NCI-H128 (cell line): ENCODE data around the gene GPATCH2L.

Experiments used
- DNase-seq: peaks from one replicate; lab custom pipeline; 2025; ENCODE audit not compliant: unreplicated experiment; lab: John Stamatoyannopoulos, UW

The GPATCH2L gene

DNA sequence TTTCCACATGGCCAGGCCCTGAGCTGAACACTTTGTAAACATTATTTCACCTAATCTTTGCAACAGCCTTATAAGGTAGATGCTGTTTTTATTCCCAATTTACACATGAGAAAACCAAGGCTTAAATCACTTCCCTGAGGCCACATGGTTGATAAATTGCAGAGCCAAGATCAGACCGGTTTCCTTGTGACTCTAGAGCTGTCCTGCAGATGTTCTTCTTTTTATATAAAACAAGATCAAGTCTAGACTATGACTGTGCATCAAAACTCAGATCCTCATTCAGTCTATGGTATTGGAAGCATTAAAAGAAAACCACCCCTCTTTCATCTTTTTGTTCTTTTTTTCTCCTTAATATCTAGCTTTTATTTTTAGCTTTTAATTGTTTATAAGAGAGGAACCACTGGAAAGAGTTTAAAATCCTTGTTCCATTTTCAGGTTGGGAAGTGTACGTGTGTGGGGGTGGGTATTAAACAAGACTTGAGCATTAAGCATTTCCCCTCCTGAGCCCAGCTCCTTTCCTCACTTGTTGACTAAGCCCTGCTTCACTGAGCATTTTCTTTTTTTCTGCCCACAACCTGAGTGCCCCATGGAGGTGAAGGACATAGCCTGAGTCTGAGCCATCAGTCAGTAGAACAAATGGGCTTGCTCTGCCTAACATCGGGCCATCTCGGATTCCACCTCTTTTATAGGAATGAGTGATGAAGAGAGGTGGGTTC, 45.4 kb downstream of the GPATCH2L start:
- DNase-seq, result no peak

DNA sequence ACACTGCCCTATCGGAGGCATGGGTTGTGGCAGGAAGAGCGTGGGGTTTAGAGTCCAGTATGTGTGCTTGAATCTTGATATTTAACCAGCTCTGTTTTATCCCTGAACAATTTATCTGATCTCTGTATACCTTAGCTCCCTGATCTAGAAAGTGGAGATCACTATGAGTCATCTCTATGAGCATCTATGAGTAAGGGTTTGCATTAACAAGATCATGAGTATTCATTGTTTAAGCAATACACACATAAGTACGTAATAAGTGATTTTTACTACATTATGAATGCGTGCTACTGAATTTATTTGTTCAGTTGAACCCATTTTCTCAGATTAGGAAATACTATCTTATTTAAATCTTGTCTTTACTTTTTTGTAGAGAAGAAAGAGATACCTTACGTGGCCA, 49.4 kb downstream of the GPATCH2L start:
- no peak for DNase-seq

GRCh38 chr14:76203086-76204001, 51.6 kb downstream of the GPATCH2L start:
- DNase-seq, result no peak

- no peak for DNase-seq
Observed at GRCh38 chr14:76204461-76205230, 52.9 kb downstream of the GPATCH2L start.

DNA sequence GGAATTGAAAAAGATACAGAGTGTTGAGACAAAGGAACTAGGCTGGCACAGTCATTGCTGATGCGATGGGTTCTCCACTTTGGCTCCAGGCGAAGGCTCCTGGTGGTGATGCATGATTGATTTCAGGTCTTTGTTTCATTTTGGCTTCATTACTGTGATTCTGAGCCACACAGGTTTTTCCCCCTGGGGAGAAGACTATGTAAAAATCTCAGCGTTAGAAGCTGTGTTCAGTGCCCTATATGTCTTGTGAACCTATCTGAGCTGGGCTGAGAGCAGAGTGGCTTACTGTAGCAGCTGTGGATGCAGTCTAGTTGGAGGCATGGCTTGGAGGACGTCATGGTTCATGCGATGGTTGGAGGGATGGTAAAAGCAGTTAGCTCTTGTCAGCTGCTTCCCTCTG, 54.0 kb downstream of the GPATCH2L start:
- DNase-seq, result no peak

DNA sequence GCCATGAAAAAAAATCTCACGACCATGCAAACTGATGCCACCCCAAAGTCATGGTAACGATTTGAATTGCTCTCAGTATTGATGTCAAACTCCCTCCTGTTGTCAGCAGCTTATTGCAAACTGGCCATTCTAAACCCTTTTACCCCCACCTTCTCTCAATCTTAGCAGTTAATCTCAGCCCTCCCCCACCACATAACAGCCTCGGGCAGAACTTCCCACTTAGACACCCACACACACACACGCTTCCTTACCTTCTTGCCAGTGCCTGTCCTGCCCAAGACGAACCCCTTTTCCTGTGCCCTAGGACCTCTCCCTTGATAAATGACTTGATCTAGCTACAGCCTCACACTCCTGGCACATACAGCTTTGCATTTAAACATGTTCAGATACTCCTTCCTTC, 56.6 kb downstream of the GPATCH2L start:
- DNase-seq, result no peak

DNA sequence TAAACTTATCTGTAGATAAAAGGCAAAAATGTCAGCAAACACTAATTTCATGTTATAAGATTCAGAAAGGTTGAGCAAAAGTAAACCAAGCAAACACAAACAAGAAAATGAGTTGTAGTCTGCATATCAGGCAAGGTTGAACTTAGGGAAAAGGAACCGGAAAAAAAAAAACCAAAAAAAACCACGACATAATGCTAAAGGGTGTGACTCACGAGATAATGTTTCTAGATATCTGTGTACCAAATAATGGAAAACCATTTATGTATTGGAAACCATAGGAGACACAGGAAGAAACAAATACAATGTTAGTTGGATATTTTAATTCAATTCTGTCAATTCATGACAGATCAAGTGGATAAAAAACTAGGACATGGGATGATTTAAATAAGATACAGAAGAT, 60.5 kb downstream of the GPATCH2L start:
- DNase-seq, result no peak

DNA sequence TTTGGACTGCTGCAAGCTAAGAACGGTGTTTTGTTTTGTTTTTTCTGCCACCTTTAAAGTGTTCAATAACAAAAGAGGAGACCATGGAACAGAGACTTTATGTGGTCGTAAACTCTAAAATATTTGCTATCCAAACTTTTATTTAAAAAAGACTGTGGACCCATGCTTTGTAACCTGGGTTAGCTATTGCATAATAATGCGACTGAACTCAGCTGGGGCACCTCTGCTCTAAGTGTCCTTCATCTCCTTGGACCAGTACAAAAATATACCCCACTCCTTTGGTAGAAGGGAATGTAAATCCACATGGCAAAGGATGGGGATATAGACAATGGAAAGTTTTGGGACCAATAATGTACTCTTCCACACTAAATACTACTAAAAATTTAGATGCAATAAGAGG, 65.5 kb downstream of the GPATCH2L start:
- DNase-seq, result no peak

DNA sequence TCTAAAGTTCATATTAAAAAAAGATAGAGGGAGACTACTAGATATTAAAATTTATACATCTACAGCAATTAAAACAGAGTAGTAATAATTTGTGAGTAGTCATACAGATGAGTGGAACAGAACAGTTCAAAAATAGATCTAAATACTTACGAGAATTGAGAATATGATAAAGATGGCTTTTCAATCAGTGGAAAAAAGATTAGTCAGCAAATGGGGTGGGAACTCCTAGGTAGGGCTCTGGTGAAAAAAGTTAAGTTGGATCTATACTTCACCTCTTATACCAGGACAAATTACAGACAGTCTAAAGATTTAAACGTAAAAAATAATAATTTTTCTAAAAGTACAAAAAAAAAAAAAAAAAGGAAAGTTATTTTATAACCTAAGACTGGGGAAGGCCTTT, 66.9 kb downstream of the GPATCH2L start:
- no peak for DNase-seq

DNA sequence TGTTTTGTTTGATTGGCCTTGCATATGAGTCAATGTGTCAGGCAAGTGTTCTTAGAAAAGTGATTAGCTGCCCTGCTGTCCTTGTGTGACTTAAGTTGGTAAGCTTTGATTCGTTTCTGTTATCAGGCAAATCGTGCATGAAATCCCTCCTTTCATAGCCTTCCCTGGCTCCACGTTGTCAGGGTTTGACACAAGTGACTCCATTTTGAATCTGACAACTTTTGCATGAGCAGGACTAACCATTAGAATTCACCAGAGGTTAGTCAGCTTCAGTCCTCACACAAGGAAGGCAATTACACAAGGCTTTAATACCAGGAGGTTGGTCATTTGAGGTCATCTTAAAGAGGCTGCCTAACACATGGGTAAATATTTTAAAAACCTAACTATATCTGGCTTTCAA, 68.2 kb downstream of the GPATCH2L start:
- DNase-seq, result no peak

DNA sequence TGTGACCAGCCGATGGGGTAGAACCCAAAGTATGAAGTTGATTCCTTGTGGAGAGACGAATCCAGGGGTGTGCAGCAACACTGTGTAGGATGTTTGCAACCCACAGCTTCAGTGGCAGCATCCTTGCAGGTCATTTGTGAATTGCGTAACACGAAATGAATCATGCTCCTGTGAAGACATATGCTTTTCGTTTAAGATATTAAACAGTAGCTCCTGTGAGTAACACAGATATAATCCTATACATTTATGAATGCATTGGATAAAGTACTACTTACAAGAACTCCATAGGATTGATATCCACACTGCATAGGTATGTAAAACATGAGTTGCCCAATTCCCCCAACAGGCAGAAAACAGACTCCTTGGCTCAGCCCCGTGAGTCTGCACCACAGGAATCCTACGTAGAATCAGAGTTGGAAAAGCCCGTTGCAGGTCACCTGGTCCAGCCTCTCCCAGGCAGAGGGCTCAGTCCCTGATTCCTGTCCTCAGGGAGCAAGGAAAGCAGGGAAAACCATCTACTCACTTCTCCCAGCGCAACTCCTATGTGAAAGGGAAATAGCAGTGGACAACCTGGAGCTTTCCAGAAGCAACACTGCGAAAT, 75.8 kb downstream of the GPATCH2L start:
- DNase-seq, result no peak

DNA sequence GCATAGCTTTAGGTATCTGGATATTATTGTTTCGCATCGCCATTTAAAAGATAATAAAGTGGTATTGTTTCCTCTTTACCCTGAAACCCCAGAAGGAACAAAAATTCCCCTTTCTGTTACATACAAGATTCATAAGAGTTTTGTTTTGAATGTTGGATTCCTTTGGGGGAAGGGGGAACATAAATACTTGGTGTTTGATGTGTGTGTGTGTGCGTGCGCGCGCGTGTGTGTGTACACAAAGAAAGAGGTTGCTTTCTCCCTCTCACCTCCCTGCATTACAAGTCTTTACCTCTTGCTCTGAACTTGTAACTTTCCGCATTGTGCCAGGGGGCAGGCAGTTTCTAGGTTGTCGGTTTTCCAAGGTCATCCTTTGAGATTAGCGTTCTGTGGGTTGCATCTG, 76.4 kb downstream of the GPATCH2L start:
- no peak for DNase-seq

GRCh38 chr14:76232800-76233199, 81.1 kb downstream of the GPATCH2L start:
- DNase-seq, result no peak

- no peak for DNase-seq
Observed at GRCh38 chr14:76235628-76236027, 83.9 kb downstream of the GPATCH2L start.

DNA sequence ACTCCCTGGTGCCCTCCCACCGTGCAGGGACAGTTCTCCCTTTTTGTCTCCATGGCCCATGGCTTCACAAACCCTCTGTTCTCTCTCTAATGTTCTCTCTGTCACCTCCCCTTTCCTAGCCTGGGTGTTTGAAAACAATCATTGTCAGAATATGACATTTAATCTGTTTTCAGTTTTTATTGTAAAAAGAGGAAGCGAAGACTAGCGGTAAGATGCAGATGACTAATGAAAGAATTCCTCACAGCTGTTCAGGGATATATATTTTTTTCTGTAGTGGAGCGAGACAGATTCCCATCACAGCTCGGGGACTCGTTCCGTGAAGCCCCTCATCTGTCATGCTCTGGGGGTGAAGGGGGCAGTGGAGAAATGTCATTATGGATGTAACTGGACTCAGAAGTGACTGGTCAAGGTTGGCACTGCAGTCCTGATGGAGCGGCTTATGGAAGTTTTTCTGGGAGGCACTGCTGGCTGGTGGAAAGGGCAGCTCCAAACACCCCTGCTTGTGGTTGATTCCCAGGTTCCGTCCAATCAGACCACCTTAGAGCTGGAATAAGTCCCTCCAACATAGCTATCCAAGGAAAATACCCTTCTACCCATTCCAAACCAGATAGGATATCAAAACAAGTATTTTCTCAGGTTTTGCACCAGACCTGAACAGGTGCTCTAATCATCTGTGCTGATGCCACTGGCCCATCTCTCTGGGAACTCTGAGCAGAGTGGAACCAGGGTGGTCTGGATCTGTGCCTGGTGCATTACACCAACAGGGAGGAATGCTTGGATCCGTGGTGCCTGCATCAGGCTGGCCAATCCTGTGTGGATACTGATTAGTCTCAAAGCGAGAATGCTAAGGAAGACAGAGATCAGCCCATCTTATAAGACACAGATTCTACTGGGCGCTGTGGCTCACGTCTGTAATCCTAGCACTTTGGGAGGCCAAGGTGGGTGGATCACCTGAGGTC, 84.7 kb downstream of the GPATCH2L start:
- DNase-seq, result no peak

DNA sequence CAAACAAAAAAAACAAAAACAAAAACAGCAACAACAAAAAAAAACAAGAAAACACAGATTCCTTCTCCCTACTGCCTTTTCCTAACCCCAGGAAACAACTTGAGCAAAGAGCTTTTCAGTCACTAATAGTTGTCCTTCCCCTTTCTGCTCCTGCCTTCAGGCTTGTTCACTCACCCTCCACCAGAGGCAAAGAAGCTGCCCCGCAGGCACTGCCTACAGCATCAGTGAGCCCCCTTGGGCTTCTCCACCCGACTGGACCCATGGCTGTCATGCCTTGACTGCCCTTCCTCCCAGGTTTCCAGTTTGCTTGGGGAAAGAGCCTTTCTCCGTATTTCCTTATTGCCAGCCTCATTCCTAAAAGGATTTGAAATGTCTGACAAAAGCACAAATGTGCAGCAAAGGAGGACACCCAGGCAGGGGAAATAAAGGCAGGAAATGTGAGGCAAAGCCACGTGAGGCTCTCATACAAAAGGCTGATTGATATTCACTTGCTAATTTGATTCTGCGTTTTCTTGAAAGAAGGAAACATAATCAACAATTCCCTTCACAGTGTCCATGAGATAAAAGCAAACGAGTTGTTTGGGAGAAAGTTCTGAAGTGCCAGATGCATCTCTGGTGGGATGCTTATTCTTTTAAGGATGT, 85.7 kb downstream of the GPATCH2L start:
- no peak for DNase-seq

GRCh38 chr14:76245097-76245496, 93.4 kb downstream of the GPATCH2L start:
- DNase-seq, result no peak

DNA sequence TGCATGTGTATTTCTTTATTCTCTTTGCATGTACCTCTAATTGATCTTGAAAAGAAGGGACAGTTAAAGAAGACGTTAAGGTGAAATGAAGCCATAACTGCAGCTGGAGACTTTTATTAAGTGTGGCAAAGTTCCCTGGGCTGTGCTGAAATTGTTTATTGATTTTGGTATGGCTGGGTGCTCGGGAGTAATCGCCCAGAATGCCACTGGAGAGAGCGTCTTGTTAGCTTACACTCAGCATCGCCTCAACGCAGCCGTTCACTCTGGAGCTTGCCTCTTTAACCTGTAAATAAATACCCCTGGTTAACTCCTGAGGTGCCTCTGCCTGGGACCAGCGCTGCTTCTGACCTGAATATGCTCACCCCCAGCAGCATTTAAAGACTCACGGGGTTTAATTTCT, 98.6 kb downstream of the GPATCH2L start:
- no peak for DNase-seq

GRCh38 chr14:76252471-76252870, 100.7 kb downstream of the GPATCH2L start:
- no peak for DNase-seq

DNA sequence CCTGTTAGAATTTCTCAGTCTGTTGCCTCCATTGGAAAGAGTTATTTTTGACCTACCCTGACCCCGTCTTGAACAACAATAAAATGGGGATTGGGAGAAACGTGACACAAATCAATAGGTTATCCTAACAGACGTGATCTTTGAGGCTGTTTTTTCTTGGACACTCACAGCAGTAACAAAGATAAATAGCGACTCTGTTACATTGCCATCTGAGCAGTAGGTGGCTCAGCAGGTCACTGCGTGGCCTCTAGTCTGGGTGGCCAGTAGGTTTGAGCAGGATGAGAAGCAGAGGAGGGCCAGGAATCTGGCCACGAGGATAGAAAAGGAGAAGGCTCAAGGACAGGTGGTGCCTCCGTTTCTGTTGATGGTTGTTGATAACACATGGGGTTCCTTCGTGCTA, 101.4 kb downstream of the GPATCH2L start:
- no peak for DNase-seq
